BE2C (cell line): ENCODE data around the gene FGF6.

ENCODE experiments used
- DNase-seq: peaks from one replicate; pipeline ENCODE4 v3.0.0-alpha.2; 2020
- H3K27me3 ChIP-seq: fragments of 250-450 bp; sonication (Bioruptor Pico); 2 replicates; pipeline ENCODE4 v1.5.1; 2020; ENCODE audit warnings: mild to moderate bottlenecking
- H3K36me3 ChIP-seq: fragments of 250-450 bp; sonication (Bioruptor Pico); 2 replicates; pipeline ENCODE4 v1.5.1; 2020; ENCODE audit warnings: mild to moderate bottlenecking
- H3K4me1 ChIP-seq: fragments of 250-450 bp; sonication (Bioruptor Pico); 2 replicates; pipeline ENCODE4 v1.5.1; 2020
- H3K4me3 ChIP-seq: 2 replicates; pipeline ENCODE4 v1.5.1; 2011; ENCODE audit warnings: low read depth, low read length
- H3K9me3 ChIP-seq: fragments of 250-450 bp; sonication (Bioruptor Pico); 2 replicates; pipeline ENCODE4 v1.5.1; 2020
- TF ChIP-seq, protein P1 (sequence below): IDR thresholded peaks from 2 replicates; pipeline ENCODE4 v1.5.1; 2012; ENCODE audit warnings: mild to moderate bottlenecking, low read depth, low read length

Gene FGF6

GRCh38 chr12:4449851-4450221, 4.2 kb upstream of the FGF6 start:
- Histone ChIP-seq H3K4me1 (no peaks in the 10 kb centered on the region), H3K9me3 (no peaks in the 10 kb centered on the region), H3K27me3 (peaks cover 43% of the 10 kb centered on the region), H3K36me3 (no peaks in the 10 kb centered on the region), H3K4me3 (no peak overlapping the region)
- DNase-seq: no peak
- TF ChIP-seq, protein P1, sequence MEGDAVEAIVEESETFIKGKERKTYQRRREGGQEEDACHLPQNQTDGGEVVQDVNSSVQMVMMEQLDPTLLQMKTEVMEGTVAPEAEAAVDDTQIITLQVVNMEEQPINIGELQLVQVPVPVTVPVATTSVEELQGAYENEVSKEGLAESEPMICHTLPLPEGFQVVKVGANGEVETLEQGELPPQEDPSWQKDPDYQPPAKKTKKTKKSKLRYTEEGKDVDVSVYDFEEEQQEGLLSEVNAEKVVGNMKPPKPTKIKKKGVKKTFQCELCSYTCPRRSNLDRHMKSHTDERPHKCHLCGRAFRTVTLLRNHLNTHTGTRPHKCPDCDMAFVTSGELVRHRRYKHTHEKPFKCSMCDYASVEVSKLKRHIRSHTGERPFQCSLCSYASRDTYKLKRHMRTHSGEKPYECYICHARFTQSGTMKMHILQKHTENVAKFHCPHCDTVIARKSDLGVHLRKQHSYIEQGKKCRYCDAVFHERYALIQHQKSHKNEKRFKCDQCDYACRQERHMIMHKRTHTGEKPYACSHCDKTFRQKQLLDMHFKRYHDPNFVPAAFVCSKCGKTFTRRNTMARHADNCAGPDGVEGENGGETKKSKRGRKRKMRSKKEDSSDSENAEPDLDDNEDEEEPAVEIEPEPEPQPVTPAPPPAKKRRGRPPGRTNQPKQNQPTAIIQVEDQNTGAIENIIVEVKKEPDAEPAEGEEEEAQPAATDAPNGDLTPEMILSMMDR: no peak

DNA sequence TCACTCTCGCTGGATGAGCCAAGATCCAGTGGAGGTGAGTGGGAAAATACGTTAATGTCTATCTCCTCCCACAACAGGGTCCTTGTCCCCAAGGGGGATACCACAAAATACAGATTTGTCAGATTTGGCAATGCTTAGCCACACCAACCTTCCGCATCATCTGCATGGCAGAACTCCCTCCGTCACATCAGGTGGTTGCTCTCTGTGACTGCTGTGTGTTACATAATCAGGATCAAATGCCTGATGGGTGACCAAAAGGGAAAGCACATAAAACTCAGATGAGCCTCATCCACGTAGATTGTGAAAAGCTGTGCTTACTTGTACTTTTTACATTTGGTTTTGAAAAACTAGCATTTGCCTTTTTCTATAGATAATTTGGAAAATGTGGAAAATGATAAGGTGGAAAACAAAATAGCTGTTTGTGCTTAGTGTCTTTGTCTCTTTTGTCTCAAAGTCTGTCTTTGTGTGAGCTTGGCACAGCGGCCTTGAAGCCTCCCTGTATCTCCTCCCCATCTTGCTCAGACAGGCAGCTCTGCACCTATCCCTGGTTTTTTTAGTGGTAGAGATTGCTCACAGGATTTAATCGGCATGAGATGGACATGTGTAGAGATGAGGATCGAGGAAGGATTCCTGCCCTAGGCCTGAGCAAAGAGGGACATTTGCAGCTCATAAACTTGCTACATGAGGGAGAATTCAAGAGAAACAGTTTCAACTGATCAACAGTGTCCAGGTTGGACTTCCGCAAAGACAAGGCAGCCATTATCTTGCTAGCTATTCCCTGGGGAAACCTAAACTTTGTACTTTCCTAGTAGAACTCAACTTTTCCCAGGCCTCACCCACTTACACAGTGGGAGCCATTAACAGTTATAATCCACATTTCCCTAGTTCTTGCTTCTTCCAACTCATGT, 3.6 kb upstream of the FGF6 start:
- DNase-seq: no peak
- H3K27me3 ChIP-seq: peaks cover 44% of the 10 kb centered on the region
- no peaks in the 10 kb centered on the region for H3K36me3 ChIP-seq
- no peaks in the 10 kb centered on the region for H3K9me3 ChIP-seq
- no peak overlapping the region for H3K4me3 ChIP-seq
- no peaks in the 10 kb centered on the region for H3K4me1 ChIP-seq
- TF ChIP-seq, protein P1: no peak

- Histone ChIP-seq H3K27me3 (peaks cover 50% of the 10 kb centered on the region), H3K36me3 (no peaks in the 10 kb centered on the region), H3K4me1 (no peaks in the 10 kb centered on the region), H3K4me3 (no peak overlapping the region), H3K9me3 (no peaks in the 10 kb centered on the region)
- TF ChIP-seq, protein P1: no peak
- no peak for DNase-seq
These were observed 2.8 kb upstream of the FGF6 start for GRCh38 chr12:4448371-4448940.

GRCh38 chr12:4447151-4447550, 1.5 kb upstream of the FGF6 start:
- Histone ChIP-seq H3K27me3 (peaks cover 46% of the 10 kb centered on the region), H3K36me3 (no peaks in the 10 kb centered on the region), H3K4me1 (no peaks in the 10 kb centered on the region), H3K9me3 (no peaks in the 10 kb centered on the region), H3K4me3 (no peak overlapping the region)
- TF ChIP-seq, protein P1: no peak
- DNase-seq: no peak

GRCh38 chr12:4446335-4446734, 720 bp upstream of the FGF6 start:
- TF ChIP-seq, protein P1: no peak
- no peak overlapping the region for H3K4me3 ChIP-seq
- no peaks in the 10 kb centered on the region for H3K4me1 ChIP-seq
- H3K27me3 ChIP-seq: peaks cover 46% of the 10 kb centered on the region
- DNase-seq: no peak
- H3K36me3 ChIP-seq: no peaks in the 10 kb centered on the region
- H3K9me3 ChIP-seq: no peaks in the 10 kb centered on the region

- no peak for DNase-seq
- TF ChIP-seq, protein P1: no peak
- Histone ChIP-seq H3K4me1 (no peaks in the 10 kb centered on the region), H3K36me3 (no peaks in the 10 kb centered on the region), H3K9me3 (no peaks in the 10 kb centered on the region), H3K4me3 (no peak overlapping the region), H3K27me3 (peaks cover 37% of the 10 kb centered on the region)
These were observed 1.6 kb downstream of the FGF6 start for GRCh38 chr12:4444031-4444430.
